Mucosa of rectum (tissue), 2 donors: ENCODE results near the gene PLEKHA5.

ENCODE experiments used
- H3K27ac ChIP-seq, 2 donors: one replicate each; pipeline ENCODE4 v1.7.0; 2013; ENCODE audit warnings: inconsistent platforms in 2 of 2, low read depth in 2 of 2, low read length in 2 of 2
- H3K27me3 ChIP-seq, 2 donors: one replicate each; pipeline ENCODE4 v1.7.0; 2013; ENCODE audit warnings: low read length in 2 of 2; ENCODE audit not compliant: control insufficient read depth in 2 of 2, insufficient read depth in 2 of 2
- H3K36me3 ChIP-seq, 2 donors: one replicate each; pipeline ENCODE4 v1.7.0; 2013; ENCODE audit warnings: low read length in 2 of 2; ENCODE audit not compliant: control insufficient read depth in 2 of 2, insufficient read depth in 2 of 2
- H3K4me1 ChIP-seq, 2 donors: one replicate each; pipeline ENCODE4 v1.7.0; 2013; ENCODE audit warnings: low read length in 2 of 2, mild to moderate bottlenecking in 1 of 2; ENCODE audit not compliant: control insufficient read depth in 2 of 2, insufficient read depth in 2 of 2
- H3K4me3 ChIP-seq, 2 donors: one replicate each; pipeline ENCODE4 v1.7.0; 2013; ENCODE audit warnings: low read length in 2 of 2
- H3K9ac ChIP-seq, 2 donors: one replicate each; pipeline ENCODE4 v1.7.0; 2013; ENCODE audit warnings: low read length in 2 of 2, low read depth in 1 of 2, mild to moderate bottlenecking in 1 of 2
- H3K9me3 ChIP-seq, 2 donors: one replicate each; pipeline ENCODE4 v1.7.0; 2013; ENCODE audit warnings: low read length in 2 of 2; ENCODE audit not compliant: control insufficient read depth in 2 of 2
- donor health status: healthy.
- donor health status: Normal muscosa, but diverticular disease.

PLEKHA5 gene

DNA sequence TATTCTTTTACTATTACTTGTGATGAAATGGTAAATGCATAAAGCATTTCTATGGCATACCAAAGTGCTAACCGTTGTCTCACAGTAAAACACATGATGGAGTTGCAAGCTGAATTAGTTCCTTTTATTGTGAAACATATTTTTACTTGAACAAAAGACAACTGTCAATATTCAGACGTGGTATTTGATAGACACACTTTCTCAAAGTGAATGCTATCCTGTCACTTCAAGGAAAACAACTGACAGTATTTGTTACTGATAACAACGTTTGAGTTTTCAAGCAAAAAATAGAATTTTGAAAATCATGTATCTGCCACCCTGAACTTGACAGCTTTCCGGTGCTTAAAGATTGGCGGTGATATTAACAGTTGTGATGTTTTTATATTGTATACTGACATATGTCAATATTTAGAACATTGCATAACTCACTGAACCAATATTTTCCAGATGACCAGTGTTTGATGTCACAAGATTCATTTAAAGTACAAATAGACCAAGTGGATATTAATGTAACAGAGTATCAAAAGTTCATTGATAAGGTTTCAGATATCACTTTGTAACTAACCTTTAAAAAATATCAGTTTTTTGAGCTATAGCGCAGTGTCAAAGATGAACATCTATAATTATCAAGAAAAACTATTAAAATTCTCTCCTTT is 156.4 kb downstream of the PLEKHA5 start:
- Histone ChIP-seq H3K27ac (no peak overlapping the region), H3K4me3 (no peak overlapping the region), H3K4me1 (no peaks in the 10 kb centered on the region), H3K9ac (no peak overlapping the region), H3K36me3 (peaks cover 10 to 11% of the 10 kb centered on the region in 2 donors), H3K27me3 (no peaks in the 10 kb centered on the region), H3K9me3 (no peaks in the 10 kb centered on the region)

DNA sequence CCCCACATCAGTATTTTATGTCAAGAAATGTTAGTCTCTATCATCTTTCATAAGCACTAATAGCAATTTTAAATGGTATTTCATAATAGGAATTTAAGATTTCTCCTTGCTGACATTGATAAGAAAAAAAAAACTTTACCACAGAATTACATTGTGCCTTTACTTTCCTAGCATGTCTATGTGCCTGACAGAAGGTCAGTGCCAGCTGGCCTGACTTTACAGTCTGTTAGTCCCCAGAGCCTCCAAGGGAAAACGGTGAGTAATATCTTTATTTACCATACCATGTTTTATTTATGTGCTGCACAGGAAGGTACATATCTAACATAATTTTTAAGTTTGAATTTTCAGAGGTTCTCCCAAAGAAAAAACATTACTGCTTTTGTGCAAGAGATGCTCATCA is 157.8 kb downstream of the PLEKHA5 start:
- Histone ChIP-seq H3K9me3 (no peaks in the 10 kb centered on the region), H3K27ac (no peak overlapping the region), H3K36me3 (peaks cover 10 to 11% of the 10 kb centered on the region in 2 donors)

DNA sequence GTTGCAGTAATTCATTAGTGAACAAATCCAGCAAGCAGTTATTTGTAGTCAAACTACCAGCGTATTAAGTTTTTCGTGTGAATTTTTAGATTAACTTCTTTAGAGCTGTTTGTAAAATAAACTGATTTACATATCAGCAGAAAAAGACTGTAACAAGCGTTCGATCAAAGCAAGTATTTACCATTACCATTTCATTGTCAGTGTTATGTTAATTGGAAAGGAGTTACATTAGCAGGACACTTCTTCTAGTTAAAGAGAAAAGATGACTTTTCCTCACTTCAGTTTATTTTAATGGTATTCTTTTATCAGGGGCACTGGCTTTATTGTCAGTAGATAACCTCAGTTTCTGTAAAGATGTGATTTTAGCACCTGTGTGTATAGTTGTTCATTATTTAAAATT is 158.6 kb downstream of the PLEKHA5 start:
- no peaks in the 10 kb centered on the region for H3K9me3 ChIP-seq
- no peaks in the 10 kb centered on the region for H3K4me1 ChIP-seq
- H3K4me3 ChIP-seq: no peak overlapping the region
- H3K27ac ChIP-seq: no peak overlapping the region
- H3K36me3 ChIP-seq: peaks cover 9 to 10% of the 10 kb centered on the region in 2 donors
- H3K9ac ChIP-seq: no peak overlapping the region
- no peaks in the 10 kb centered on the region for H3K27me3 ChIP-seq

More for the DNA sequence above, 157.8 kb downstream of the PLEKHA5 start:
- Histone ChIP-seq H3K9ac (no peak overlapping the region), H3K27me3 (no peaks in the 10 kb centered on the region), H3K4me3 (no peak overlapping the region), H3K4me1 (no peaks in the 10 kb centered on the region)

DNA sequence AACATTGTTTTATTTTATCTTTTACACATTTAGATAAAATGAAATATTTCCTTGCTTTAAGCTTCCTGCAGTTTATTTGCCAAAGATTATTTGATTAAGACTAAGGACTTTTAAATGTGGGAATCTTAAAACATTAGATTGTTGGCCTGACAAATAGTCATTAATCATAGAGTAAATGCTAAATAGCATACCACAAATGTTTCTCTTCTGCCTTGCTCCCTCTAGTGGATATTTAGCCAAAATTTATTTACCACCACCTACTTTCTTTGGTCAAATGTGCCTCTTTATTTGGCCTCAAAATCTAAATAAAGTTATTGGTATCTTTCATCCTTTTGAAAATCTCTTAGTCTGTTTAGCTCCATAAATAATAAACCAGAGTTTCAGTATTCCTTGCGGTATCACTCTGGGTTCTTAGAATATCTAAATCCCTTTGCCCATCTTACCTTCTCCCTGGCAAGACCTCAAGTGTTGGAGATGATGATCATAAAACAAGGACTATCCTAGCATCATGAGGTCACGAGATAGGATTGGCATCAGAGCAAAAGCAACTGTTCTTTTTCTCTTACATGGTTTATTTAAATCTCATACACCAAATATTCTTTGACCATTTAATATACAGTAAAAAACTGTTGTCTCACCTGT is 159.2 kb downstream of the PLEKHA5 start:
- no peaks in the 10 kb centered on the region for H3K9me3 ChIP-seq
- no peaks in the 10 kb centered on the region for H3K4me1 ChIP-seq
- no peak overlapping the region for H3K9ac ChIP-seq
- no peak overlapping the region for H3K4me3 ChIP-seq
- H3K27ac ChIP-seq: no peak overlapping the region
- H3K36me3 ChIP-seq: peaks cover 5 to 6% of the 10 kb centered on the region in 2 donors
- H3K27me3 ChIP-seq: no peaks in the 10 kb centered on the region

DNA sequence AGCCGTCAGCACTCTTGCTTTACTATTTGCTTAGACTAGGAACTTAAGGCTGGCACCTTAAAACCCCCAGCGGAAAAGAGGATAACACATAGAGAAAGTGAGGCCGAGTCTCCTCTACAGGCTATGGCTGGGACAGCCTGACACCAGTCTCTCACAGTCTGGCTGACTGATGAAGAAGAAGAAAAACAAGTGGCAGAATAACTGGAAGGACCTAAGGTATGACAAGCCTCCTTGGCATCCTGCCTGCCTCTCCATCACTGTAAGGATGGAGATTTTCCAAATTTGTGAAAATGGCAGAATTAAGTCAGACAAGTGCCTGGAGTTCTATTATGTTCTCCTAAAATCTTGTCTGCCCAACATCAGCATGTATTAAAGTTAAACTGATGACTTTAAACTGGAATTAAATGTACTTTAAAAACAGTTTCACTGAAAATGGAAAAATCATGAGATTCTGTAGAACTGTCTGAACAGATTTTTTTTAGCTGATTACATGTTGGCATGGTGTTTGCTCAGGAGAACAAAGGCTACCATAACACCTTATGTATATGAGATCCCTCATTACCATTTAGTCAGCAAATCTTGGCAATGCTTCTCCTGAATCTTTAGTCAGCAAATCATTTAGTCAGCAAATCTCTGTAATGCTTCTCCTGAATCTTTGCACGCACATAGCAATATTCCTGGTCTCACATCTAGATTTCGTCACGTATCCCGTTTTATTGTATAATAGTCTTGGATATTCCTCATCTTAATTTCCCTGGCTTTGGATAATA is 169.5 kb downstream of the PLEKHA5 start:
- no peaks in the 10 kb centered on the region for H3K9me3 ChIP-seq
- H3K4me1 ChIP-seq: no peaks in the 10 kb centered on the region
- no peaks in the 10 kb centered on the region for H3K27me3 ChIP-seq
- H3K9ac ChIP-seq: no peak overlapping the region
- peaks cover 0 to 6% of the 10 kb centered on the region in 2 donors for H3K36me3 ChIP-seq
- no peak overlapping the region for H3K4me3 ChIP-seq
- H3K27ac ChIP-seq: no peak overlapping the region

DNA sequence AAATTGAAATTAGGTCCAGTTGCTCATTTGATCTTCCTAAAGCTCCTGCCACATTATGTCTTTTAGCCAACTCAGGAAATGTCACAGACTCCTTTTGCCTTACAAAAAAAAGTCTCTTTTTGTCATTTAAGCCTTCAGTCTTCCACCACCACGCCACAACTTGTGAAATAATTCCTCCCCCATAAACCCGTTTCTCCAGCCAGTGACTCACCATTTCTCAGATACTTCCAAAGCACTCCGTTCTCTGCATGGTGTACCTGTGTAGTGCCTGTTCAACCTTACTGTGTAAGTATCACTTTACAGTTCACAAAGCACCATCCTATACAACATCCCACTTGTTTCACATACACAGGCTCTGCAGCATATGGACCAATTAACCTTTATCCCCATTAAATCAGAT is 170.2 kb downstream of the PLEKHA5 start:
- Histone ChIP-seq H3K4me1 (no peaks in the 10 kb centered on the region), H3K36me3 (peaks cover 0 to 6% of the 10 kb centered on the region in 2 donors), H3K9ac (no peak overlapping the region), H3K9me3 (no peaks in the 10 kb centered on the region), H3K27me3 (no peaks in the 10 kb centered on the region), H3K27ac (no peak overlapping the region), H3K4me3 (no peak overlapping the region)

DNA sequence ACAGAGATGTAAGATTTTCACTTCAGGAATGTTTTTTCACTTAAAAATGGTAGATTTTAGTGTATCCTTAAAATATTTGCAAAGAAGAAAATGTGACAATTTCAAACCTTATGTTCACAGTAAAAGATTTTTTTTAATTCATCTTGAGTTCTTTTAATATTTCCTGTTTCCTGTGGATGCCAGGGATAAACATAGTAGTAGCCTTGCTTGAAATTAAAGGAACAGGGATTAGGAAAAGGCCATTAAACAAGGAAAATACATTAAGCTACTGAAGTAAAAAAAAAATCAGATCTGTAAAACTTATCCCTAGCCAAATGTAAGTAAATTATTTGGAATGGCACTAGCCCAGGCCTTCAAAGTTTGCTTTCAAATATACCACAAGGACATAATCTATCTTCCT is 171.7 kb downstream of the PLEKHA5 start:
- Histone ChIP-seq H3K9ac (no peak overlapping the region), H3K4me1 (no peaks in the 10 kb centered on the region), H3K9me3 (no peaks in the 10 kb centered on the region), H3K27me3 (no peaks in the 10 kb centered on the region), H3K36me3 (peaks cover 0 to 8% of the 10 kb centered on the region in 2 donors), H3K27ac (no peak overlapping the region), H3K4me3 (no peak overlapping the region)

DNA sequence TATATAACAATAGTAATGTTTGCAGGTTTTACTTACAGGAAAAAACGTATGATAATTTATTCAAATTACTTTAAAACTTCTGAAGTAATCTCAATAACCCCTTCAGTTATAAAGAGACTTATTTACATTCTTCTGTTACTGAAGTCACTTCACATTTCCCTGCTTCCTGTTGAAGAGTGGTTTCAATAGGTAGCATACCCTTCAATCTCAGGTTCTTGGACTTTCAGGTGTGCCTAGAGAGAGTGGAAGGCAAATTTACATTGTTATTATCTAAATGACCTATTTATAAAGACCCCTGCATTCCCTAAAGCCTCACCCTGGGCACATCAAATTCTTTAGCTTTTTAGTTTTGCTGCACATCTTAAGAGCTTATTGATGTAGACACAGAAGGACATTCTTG is 172.2 kb downstream of the PLEKHA5 start:
- no peak overlapping the region for H3K27ac ChIP-seq
- no peaks in the 10 kb centered on the region for H3K9me3 ChIP-seq
- no peak overlapping the region for H3K4me3 ChIP-seq
- peaks cover 2 to 10% of the 10 kb centered on the region in 2 donors for H3K36me3 ChIP-seq
- no peak overlapping the region for H3K9ac ChIP-seq
- H3K27me3 ChIP-seq: no peaks in the 10 kb centered on the region
- no peaks in the 10 kb centered on the region for H3K4me1 ChIP-seq

DNA sequence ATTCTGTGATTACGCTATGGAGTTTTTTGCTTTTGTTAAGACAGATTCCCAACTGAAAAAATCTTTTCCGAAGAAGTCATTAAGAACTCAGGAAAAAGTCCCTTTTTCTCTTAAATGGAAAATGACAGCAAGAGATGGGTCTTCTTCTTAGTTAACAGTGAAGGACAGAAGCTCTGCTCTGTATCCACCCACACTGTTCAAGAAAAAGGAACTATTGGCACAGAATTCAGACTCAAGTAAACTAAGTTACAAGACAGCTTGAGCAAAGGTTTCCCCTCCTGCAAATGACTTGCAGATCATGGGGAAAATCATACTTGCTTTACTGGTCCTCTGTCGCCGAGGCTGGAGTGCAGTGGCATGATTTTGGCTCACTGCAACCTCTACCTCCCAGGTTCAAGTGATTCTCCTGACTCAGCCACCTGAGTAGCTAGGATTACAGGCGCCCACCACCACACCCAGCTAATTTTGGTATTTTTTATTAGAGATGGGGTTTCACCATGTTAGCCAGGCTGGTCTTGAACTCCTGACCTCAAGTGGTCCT is 172.6 kb downstream of the PLEKHA5 start:
- no peak overlapping the region for H3K27ac ChIP-seq
- no peak overlapping the region for H3K9ac ChIP-seq

DNA sequence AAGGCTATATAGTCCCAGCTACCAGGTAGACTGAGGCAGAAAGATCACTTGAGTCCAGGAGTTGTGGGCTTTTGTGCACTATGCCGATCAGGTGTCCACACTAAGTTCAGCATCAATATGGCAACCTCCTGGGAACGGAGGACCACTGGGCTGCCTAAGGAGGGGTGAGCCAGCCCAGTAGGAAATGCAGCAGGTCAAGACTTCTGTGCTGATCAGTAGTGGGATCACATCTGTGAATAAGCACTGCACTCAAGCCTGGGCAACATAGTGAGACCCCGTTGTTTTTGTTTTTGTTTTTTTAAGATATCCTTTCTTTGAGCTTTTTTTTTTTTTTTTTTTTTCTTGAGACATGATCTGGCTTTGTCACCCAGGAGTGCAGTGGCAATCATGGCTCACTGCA is 174.0 kb downstream of the PLEKHA5 start:
- no peak overlapping the region for H3K4me3 ChIP-seq
- H3K9ac ChIP-seq: no peak overlapping the region
- H3K36me3 ChIP-seq: peaks cover 3 to 10% of the 10 kb centered on the region in 2 donors
- no peaks in the 10 kb centered on the region for H3K9me3 ChIP-seq
- H3K27ac ChIP-seq: no peak overlapping the region
- H3K4me1 ChIP-seq: no peaks in the 10 kb centered on the region
- no peaks in the 10 kb centered on the region for H3K27me3 ChIP-seq

More for the DNA sequence above, 172.6 kb downstream of the PLEKHA5 start:
- no peak overlapping the region for H3K4me3 ChIP-seq
- H3K27me3 ChIP-seq: no peaks in the 10 kb centered on the region
- no peaks in the 10 kb centered on the region for H3K9me3 ChIP-seq
- H3K36me3 ChIP-seq: peaks cover 3 to 10% of the 10 kb centered on the region in 2 donors
- H3K4me1 ChIP-seq: no peaks in the 10 kb centered on the region
